ENCODE results near the gene SSTR3.

SSTR3 gene

GRCh38 chr22:37161443-37161842 is 50.8 kb downstream of the SSTR3 start:
- no peak overlapping the region for H3K27ac ChIP-seq
- no peak for TF ChIP-seq CTCF (conservative IDR thresholded peaks at IDR 0.05)

- TF ChIP-seq CTCF (conservative IDR thresholded peaks at IDR 0.05) = 0 out of 2 replicates have a peak, but pooled peaks have one; percentile 11
- H3K27ac ChIP-seq = no peak overlapping the region
These were observed 52.2 kb downstream of the SSTR3 start for GRCh38 chr22:37160027-37160426.

- H3K27ac ChIP-seq = no peak overlapping the region
- no peak for TF ChIP-seq CTCF (conservative IDR thresholded peaks at IDR 0.05)
These were observed 53.4 kb downstream of the SSTR3 start for GRCh38 chr22:37158963-37159290.

GRCh38 chr22:37157516-37158285 is 54.6 kb downstream of the SSTR3 start:
- no peak for TF ChIP-seq CTCF (conservative IDR thresholded peaks at IDR 0.05)
- H3K27ac ChIP-seq = no peak overlapping the region

- TF ChIP-seq CTCF (conservative IDR thresholded peaks at IDR 0.05) = no peak
- no peak overlapping the region for H3K27ac ChIP-seq
These were observed 55.4 kb downstream of the SSTR3 start for GRCh38 chr22:37156686-37157435.

- H3K27ac ChIP-seq = no peak overlapping the region
- no peak for TF ChIP-seq CTCF (conservative IDR thresholded peaks at IDR 0.05)
These were observed 56.3 kb downstream of the SSTR3 start for GRCh38 chr22:37155971-37156370.

GRCh38 chr22:37154925-37155712 is 57.2 kb downstream of the SSTR3 start:
- H3K27ac ChIP-seq = no peak overlapping the region
- TF ChIP-seq CTCF (conservative IDR thresholded peaks at IDR 0.05) = no peak

Data from VCaP (cell line).